ENCODE results near the gene SLC22A17.

GRCh38 chr14:23351681-23352505 lies 794 bp downstream of the SLC22A17 start:
- TF ChIP-seq GATA2 (IDR thresholded peaks at IDR 0.05; ENCODE audit: low read depth, low read length) = no peak
- TF ChIP-seq GATA3 (IDR thresholded peaks at IDR 0.05; ENCODE audit: low read depth, low read length) = no peak

Data from SH-SY5Y (cell line).